H7 (cell line): ENCODE measurements around the gene LSP1. TPM values are rescaled to one million over a fixed set of nuclear protein-coding genes. Genes with fewer than 3 reads are reported as not detected.
A peak's percentile ranks its signal among the peaks of the same experiment; 100 is the strongest.

Source experiments
- DNase-seq: peaks from one replicate; pipeline ENCODE4 v3.0.0; 2012
- H3K27me3 ChIP-seq: 2 replicates; pipeline ENCODE4 v1.6.0; 2011; ENCODE audit warnings: mild to moderate bottlenecking, low read length; ENCODE audit not compliant: control insufficient read depth, insufficient read depth
- H3K36me3 ChIP-seq: replicated peaks from 2 replicates; pipeline ENCODE4 v1.5.1; 2011; ENCODE audit warnings: low read length; ENCODE audit not compliant: control insufficient read depth, insufficient read depth
- H3K4me3 ChIP-seq: 2 replicates; pipeline ENCODE4 v1.5.1; 2011; ENCODE audit warnings: low read depth, mild to moderate bottlenecking, control low read depth, low read length, moderate library complexity; ENCODE audit not compliant: insufficient read depth
- total RNA-seq: library from RNA; depleted of rRNA; stranded (reverse); fragments of >200 nt; shearing (Covaris generic); gene quantifications from 2 replicates; pipeline ENCODE4 v1.2.3, GENCODE V29; 2014

LSP1 gene
- total RNA-seq, 1 experiment from 2014 or later = 0.35 TPM

DNA sequence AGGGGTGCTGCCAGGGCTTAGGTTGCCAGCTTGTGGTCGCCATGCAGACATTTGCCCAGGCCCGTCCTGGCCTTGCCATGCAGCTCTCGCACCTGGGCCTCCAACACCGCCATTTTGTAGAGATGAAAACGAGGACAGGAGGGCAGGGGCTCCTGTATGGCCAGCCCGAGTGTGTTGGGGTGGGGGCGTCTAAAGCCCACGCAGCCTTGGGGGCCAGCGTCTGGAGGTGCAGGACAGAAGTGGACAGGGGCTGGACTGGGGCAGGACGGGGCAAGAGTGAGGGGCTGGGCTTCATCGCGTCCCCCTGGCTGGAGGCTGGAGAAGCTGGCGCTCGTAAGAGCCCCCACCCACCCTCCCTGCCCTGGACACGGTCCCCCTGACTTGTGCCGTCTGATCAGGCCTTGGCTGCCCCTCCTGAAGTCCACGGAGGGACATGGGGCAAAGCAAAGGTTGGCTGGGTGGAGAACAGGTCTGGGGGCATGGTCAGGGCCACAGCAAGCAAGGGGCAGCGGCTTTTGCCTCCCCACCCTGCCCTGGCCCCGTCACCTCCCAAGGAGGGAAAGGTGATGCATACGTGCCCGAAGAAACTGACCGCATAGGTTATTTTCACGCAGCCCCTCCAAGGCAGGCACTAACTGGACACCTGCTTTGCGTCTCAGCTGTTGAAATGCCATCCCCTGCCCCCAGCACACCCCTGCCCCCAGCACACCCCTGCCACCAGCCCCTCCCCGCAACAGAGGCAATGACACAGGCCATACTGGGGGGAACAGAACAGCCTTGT lies 67.4 kb downstream of the LSP1 start:
- H3K4me3 ChIP-seq = no peak overlapping the region
- DNase-seq = peak; percentile 48

DNA sequence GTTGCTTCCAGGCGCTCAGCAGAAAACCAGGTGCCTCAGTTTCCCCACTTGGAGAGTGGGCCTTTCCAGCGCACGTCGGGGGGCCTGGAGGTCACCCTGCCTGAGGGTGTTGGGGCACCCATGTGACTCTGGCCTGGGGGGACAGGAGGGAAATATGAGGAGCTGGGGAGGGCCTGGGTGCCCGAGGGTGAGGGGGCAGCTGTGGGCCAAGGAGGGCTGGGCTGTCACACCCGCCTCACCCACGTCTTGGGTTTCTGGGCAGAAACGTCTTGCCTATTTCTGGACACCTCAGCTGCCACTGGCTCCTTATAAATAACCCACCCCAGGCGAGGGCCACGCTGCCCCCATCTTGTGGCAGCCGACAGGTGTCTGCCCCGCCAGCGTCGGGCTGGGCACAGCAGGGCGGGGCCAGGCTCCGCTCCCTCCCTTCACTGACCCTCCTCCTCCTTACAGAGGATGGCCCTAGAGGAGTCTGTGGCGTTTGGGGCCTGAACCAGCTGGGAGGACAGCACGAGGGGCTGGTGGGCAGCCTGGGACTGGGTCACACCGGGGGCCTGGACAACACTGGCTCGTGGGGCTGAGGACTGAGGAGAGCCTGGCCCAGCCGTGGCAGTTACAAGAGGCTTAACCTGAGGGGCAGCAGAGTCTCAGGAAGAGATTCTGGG lies 68.2 kb downstream of the LSP1 start:
- H3K36me3 ChIP-seq = no peaks in the 10 kb centered on the region
- H3K4me3 ChIP-seq = no peak overlapping the region
- DNase-seq = peak; percentile 75
- no peaks in the 10 kb centered on the region for H3K27me3 ChIP-seq

More for the DNA sequence above, 67.4 kb downstream of the LSP1 start:
- Histone ChIP-seq H3K36me3 (no peaks in the 10 kb centered on the region), H3K27me3 (no peaks in the 10 kb centered on the region)

DNA sequence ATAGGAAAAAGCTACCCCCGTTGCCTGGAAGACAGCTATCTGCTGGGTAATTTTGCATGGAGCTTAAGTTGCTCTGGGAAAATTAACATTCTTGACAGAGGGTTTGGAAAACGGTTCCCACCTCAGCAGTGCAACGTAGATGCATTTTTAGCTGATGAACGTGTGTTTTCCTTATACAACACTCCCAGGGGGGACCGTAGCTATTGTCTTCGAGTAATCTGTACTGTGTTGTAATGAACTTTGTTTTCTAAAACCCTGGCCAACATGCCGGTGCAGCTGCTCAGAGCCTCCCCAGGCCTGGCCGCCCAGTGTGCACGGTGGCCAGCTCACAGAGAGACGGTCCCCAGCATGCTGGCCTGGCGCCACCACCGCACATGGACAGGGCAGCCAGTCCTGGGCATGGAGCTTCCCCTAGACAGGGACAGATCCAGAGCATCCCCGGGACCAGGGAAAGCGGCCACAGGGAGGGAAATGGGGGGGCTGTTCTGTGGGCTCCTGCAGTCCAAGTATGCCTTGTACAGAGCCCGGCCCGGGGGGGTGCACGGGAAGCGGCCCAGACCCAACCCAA lies 68.8 kb downstream of the LSP1 start:
- peak; percentile 60 for DNase-seq
- Histone ChIP-seq H3K27me3 (no peaks in the 10 kb centered on the region), H3K36me3 (no peaks in the 10 kb centered on the region), H3K4me3 (no peak overlapping the region)

DNA sequence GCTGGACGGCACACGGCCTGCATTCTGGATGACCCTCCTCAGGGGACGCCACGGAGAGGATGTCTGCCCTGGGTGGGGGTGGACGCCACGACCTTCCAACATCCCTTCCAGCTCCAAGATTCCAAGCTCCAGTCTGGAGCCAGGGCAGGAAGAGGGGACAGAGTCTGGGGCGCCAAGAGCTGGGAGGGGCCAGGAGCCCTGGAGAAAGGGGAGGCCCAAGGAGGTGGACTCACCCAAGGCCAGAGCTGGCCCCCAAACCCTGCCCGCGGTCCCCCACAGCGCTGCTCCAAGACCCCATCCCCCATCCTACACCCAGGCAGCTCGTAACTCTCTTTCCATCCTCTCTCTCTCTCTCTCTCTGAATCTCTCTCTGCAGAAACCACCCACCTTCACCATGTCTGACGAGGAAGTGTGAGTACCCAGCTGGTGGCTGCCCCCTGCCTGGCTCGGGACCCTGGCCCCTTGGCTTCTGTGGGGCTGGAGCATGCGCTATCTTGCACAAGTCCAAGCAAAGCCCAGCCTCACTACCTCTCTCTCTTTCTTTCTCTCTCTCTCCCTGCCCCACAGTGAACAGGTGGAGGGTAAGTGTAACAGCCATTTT lies 69.7 kb downstream of the LSP1 start:
- DNase-seq = peak; percentile 47
- Histone ChIP-seq H3K4me3 (no peak overlapping the region), H3K36me3 (no peaks in the 10 kb centered on the region), H3K27me3 (no peaks in the 10 kb centered on the region)

DNA sequence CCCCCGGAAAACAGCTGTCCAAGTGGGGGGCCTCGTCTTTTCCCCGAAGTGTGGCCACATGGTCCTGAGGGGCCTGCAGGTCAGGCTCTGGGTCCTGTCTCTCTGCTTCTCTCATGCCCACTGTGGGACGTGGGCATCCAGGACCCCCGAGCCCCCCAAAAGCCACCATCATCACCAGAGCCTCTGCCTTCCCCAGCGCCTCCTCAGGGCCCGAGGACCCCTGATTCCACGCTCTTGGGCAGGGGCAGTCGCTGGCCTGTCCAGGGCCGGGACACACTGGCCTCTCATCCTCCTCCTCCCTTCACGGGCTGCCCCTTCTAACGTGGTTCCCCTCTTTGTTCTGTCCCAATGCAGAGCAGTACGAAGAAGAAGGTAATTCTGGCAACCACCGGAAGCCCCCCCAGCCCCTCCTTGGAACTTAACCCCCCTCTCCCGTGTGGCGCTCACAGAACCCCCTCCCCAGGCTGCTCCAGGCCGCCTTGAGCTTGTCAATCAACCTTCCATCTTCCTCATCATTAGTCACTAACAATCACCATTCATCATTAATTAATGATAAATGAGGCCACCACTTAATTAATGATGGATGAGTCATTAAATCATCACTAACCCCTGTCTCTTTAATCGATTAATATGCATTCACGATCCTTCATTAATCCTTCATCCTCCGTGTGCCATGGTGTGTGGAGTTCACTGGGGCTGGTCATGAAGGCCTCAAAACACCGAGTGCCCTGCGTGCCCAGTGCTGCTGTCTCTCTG lies 70.5 kb downstream of the LSP1 start:
- peak; percentile 43 for DNase-seq
- no peak overlapping the region for H3K4me3 ChIP-seq
- no peaks in the 10 kb centered on the region for H3K36me3 ChIP-seq
- H3K27me3 ChIP-seq = no peaks in the 10 kb centered on the region

DNA sequence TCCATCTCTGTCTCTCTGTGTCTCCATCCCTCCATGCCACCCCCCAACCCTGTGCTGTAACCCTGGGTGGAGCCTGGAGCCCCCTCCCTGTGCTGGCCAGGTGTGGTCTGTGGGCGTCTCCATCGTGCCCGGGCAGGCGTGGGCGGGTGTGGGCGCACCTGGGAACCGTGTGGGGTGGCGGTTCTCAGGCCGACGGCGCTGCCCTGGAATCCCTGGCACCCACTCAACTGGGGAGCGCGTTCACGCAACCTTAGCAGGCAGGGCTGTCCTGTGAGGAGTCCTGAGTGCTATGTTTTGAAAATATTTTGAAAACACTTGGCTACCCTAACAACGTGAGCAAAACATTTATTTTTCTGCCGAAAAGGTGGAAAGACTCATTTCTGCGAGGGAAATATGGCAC lies 71.3 kb downstream of the LSP1 start:
- no peaks in the 10 kb centered on the region for H3K36me3 ChIP-seq
- DNase-seq = peak; percentile 49
- no peaks in the 10 kb centered on the region for H3K27me3 ChIP-seq
- H3K4me3 ChIP-seq = no peak overlapping the region

DNA sequence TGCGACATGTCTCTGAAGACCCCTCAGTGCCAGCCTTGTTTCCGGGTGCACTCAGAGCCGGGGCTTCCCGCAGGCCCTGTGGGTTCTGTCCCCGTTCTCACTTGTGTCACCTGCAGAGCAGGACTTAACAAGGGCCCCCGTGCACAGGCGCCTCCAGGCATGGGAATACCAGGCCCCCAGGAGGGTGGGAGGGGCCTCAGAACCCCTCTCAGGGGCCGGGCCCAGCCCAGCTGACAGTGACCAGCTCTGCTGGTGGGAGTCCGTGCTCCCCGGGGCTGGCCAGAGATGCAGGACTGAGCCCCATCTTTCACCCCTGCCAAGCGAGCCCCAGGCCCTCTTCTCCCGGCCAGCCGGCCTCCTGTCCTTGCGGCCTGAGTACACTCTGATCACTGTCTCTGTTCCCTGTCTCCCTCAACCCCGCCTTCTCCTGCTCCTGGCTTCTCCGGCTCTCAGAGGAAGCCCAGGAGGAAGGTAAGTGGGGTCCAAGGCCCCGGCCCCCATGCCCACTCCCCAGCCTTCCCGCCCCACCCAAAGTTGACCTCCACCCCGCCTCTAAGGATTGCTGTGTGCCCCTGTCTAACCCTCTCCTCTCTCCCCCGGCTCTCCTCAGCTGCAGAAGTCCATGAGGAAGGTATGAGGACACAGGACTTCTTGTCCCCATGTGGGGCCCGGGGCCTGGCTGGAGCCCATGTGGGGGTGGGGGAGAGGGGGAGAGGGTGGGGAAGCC lies 71.9 kb downstream of the LSP1 start:
- Histone ChIP-seq H3K36me3 (no peaks in the 10 kb centered on the region), H3K27me3 (no peaks in the 10 kb centered on the region), H3K4me3 (no peak overlapping the region)
- peak; percentile 61 for DNase-seq

DNA sequence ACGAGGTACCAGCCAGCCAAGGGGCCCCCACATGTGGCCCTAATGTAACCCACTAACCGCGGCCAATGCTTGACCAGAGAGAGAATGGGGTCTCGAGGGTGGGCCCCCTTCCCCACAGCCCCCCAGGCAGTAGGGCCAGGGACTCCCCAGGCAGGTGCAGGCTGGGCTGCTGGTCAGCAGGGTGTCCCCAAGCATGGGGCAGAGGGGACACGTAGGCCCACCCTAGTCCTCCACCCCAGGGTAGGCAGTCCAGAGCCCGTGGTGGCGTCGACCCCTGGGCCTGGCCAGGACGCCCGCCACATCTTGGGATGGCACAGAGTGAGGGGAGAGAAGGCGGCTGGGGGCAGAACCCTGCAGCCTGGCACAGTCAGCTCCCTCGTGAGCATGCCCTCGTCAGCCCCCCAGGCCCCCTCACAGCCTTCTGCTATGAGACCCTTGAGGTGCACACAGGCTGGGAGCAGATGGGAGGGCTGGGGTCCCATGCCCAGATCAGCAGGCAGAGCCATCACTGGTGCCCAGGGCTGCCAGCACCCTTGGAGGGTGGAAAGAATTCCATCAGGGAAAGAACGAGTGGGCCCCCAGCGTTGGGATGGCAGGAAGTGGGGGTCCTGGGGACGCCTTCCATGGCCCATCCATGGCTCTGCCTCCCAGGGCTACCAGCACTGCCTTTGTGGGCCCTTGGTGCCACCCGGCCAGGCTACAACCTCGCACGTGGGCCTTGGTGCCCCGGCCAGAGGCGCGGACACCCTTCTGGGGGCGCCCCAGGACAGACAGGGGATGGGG lies 72.7 kb downstream of the LSP1 start:
- Histone ChIP-seq H3K36me3 (no peaks in the 10 kb centered on the region), H3K4me3 (no peak overlapping the region), H3K27me3 (no peaks in the 10 kb centered on the region)
- DNase-seq = peak; percentile 49

DNA sequence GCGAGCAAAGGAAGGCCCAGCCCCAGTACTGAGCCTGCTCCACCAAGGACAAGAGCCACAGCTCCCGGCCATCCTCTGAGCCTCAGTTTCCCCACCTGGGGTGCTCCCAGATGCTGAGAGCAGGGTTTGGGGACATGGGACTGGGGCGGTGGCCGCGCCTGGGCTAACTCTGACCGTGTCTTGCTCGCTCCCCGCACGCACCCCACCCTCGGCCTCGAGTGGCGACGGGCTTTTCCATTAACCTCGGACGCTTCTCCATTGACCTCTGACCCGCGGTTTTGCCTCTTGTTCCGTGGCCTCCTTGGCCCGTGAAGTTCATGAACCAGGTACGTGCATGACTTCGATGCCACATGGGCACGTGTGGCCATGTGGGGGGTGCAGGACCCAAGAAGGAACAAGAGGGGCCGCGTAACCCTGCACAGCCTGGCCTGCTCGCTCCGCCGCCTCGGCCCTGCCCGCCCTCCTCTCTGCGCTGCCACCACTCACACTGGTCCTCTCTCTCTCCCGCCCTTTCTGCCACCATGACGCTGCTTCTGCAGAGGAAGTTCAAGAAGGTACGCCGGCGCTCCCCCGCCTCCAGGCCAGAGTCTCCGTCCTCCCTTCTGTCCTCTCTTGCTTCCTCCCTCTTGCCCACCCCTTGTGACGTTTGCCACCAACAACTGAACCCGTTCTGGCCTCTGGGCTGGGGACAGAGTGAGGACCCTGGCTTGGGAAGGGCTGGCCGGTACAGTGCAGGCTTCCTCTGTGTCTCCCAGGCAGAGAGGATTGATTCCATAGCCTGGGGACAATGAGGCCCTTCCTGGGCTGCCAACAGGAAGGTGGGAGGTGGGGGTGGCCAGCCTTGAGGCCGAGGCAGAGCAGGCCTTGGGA lies 73.5 kb downstream of the LSP1 start:
- Histone ChIP-seq H3K36me3 (no peaks in the 10 kb centered on the region), H3K27me3 (no peaks in the 10 kb centered on the region), H3K4me3 (no peak overlapping the region)
- DNase-seq = peak; percentile 48

DNA sequence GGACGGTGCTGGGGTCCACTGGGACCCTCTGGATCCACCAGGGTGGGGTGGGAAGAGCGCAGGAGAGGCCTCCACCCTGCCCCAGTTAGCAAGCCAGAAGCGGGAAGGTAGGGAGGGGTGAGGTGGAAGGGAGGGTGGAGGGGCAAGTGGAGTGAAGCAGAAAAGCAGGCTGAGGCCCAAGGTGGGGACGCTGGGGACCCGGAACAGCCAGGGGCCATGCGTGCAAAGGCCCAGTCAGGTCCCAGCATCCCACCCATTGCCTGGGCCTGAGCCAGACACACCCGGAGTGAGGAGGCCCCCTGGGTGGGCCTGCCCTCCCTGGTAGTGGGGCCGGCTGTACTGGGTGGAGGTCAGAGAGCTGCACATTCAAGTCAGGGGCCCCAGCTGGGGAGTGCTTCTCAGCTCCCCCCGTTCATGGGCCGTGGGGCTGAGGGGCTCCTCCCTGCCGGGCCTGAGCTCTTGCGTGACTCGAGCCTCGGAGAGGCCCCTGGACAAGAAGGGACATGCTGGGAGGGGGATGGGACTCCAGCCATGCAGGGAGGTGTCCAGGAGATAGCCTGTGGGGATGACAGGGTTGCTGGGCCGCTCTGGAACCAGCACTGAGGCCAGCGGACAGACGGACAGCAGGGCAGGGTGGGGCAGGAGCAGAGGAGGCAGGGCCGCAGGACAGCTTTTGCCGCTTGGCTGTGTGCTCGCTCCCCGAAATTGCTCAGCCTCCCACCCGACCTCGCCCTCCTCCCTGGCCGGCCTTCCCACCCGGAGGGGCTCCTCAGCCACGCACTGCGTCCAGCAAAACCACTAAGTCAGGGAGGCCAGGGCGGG lies 74.4 kb downstream of the LSP1 start:
- peak; percentile 61 for DNase-seq
- Histone ChIP-seq H3K36me3 (no peaks in the 10 kb centered on the region), H3K27me3 (no peaks in the 10 kb centered on the region), H3K4me3 (no peak overlapping the region)

DNA sequence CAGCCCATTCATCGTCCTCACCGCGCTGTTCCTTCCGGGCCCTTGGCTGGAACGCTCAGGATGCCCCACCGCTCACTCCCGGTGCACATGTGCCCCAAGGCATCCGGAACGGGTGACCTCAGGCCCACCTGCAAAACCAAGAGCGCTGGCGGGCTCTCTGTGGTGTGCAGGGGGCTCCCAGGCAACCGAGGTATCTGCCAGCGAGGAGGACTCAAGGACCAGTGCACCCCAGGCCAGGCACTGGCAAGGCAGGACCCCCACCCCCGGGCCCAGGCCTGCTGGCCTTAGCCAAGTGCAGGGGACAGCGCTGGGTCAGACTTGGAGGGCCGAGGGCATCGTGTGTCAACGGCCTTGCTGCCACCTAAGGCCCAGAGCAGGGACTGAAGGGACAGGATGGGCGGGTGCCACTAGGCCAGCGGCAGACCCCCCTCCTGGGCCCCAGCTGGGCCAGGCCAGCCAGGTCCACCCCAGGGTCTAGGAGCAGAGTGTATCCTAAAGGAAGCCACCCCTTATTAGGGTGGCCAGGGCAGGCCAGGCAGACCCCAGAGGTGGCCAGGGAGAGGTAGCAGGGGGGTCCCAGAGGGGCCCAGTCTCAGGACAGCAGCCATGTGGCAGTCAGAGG lies 75.1 kb downstream of the LSP1 start:
- peak; percentile 50 for DNase-seq
- Histone ChIP-seq H3K27me3 (no peaks in the 10 kb centered on the region), H3K36me3 (no peaks in the 10 kb centered on the region)

More for the DNA sequence above, 75.1 kb downstream of the LSP1 start:
- H3K4me3 ChIP-seq = no peak overlapping the region
